OCI-LY3 (cell line): ENCODE data around the gene ZNF827.

ENCODE experiments used
- H2AFZ ChIP-seq: fragments of 200-600, 300-600 bp; shearing (Covaris generic); 2 replicates; pipeline ENCODE4 v1.6.0; 2014; ENCODE audit warnings: antibody characterized with exemption, low read depth, low read length
- H3K27ac ChIP-seq: fragments of 200-600, 300-600 bp; sonication (generic); 2 replicates; pipeline ENCODE4 v1.5.1; 2014; ENCODE audit warnings: mild to moderate bottlenecking, low read length, moderate library complexity, mixed read lengths
- H3K27me3 ChIP-seq: fragments of 200-600, 300-600 bp; sonication (generic); 2 replicates; pipeline ENCODE4 v1.6.1; 2014; ENCODE audit warnings: low read depth, low read length, mixed read lengths
- H3K36me3 ChIP-seq: fragments of 200-600, 300-600 bp; sonication (generic); replicated peaks from 2 replicates; pipeline ENCODE3; 2014; ENCODE audit warnings: low read depth, low read length, mixed read lengths
- H3K4me1 ChIP-seq: fragments of 300-600, 200-600 bp; sonication (generic); 2 replicates; pipeline ENCODE4 v1.6.1; 2014; ENCODE audit warnings: low read length, mixed read lengths
- H3K4me2 ChIP-seq: fragments of 200-600, 300-600 bp; sonication (generic); 2 replicates; pipeline ENCODE4 v1.6.1; 2014; ENCODE audit warnings: low read length, mixed read lengths
- H3K4me3 ChIP-seq: fragments of 300-600, 200-600 bp; sonication (generic); 2 replicates; pipeline ENCODE4 v1.5.1; 2014; ENCODE audit warnings: antibody characterized with exemption, mild to moderate bottlenecking, low read length, moderate library complexity
- H3K79me2 ChIP-seq: fragments of 300-600, 200-600 bp; shearing (Covaris generic); 2 replicates; pipeline ENCODE4 v1.6.1; 2014; ENCODE audit warnings: mild to moderate bottlenecking, low read length, mixed read lengths
- H3K9ac ChIP-seq: fragments of 300-600, 200-600 bp; shearing (Covaris generic); 2 replicates; pipeline ENCODE4 v1.6.0; 2014; ENCODE audit warnings: mild to moderate bottlenecking, low read length, moderate library complexity
- H3K9me3 ChIP-seq: fragments of 200-600, 300-600 bp; shearing (Covaris generic); 2 replicates; pipeline ENCODE4 v1.6.1; 2014; ENCODE audit warnings: low read length, mixed read lengths; ENCODE audit not compliant: insufficient read depth
- H4K20me1 ChIP-seq: fragments of 200-600, 300-600 bp; sonication (generic); 2 replicates; pipeline ENCODE4 v1.6.1; 2016; ENCODE audit warnings: low read length, mixed read lengths; ENCODE audit not compliant: insufficient read depth
- EZH2phosphoT487 ChIP-seq: fragments of 200-600 bp; shearing (Covaris generic); IDR thresholded peaks from 2 replicates; pipeline ENCODE4 v1.6.1; 2018; ENCODE audit warnings: antibody characterized with exemption, mixed run types, low read depth
- TF ChIP-seq, protein P1 (sequence below): fragments of 200-600, 300-600 bp; sonication (generic); IDR thresholded peaks from 2 replicates; pipeline ENCODE4 v1.5.1; 2014; ENCODE audit warnings: antibody characterized with exemption, low read length, low read depth

Gene ZNF827

DNA sequence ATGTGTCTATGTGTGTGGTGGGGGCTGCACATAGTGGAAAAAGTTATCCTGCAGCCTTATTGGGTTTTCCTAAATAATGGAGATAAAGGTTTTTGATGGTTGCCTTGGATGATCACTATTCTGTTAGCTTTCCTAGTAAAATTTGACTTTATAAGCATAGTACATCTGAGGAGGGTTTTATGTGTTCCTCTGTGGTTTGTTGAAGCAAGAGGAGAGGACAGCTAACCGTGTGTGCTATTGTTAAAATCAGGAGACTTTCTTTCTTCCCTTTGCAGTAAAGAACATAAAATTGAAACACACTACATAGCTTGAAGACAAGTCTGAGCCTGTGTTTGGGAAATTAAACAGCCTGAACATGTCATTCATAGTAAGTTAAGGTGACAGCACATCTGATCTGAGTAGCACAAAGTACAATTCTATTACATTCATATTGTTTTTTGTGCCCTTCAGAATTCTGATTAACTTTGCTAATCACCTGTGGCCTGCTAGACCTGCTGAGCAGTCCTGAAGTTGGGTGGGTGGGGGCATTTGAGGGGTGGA lies 221.9 kb downstream of the ZNF827 start:
- no peak overlapping the region for H3K4me2 ChIP-seq
- H3K9ac ChIP-seq: no peak overlapping the region
- no peaks in the 10 kb centered on the region for H4K20me1 ChIP-seq
- 0 out of 2 replicates have a peak, but pooled peaks cover 5% of the 10 kb centered on the region for H3K27me3 ChIP-seq
- TF ChIP-seq EZH2phosphoT487: no peak
- TF ChIP-seq, protein P1, sequence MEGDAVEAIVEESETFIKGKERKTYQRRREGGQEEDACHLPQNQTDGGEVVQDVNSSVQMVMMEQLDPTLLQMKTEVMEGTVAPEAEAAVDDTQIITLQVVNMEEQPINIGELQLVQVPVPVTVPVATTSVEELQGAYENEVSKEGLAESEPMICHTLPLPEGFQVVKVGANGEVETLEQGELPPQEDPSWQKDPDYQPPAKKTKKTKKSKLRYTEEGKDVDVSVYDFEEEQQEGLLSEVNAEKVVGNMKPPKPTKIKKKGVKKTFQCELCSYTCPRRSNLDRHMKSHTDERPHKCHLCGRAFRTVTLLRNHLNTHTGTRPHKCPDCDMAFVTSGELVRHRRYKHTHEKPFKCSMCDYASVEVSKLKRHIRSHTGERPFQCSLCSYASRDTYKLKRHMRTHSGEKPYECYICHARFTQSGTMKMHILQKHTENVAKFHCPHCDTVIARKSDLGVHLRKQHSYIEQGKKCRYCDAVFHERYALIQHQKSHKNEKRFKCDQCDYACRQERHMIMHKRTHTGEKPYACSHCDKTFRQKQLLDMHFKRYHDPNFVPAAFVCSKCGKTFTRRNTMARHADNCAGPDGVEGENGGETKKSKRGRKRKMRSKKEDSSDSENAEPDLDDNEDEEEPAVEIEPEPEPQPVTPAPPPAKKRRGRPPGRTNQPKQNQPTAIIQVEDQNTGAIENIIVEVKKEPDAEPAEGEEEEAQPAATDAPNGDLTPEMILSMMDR: no peak
- H3K4me3 ChIP-seq: no peak overlapping the region
- peaks cover 7% of the 10 kb centered on the region; the same call in 1 of the 2 replicates for H3K9me3 ChIP-seq
- H3K36me3 ChIP-seq: no peaks in the 10 kb centered on the region
- no peak overlapping the region for H3K27ac ChIP-seq
- no peak overlapping the region for H2AFZ ChIP-seq
- H3K79me2 ChIP-seq: no peaks in the 10 kb centered on the region
- H3K4me1 ChIP-seq: peaks cover 12% of the 10 kb centered on the region

DNA sequence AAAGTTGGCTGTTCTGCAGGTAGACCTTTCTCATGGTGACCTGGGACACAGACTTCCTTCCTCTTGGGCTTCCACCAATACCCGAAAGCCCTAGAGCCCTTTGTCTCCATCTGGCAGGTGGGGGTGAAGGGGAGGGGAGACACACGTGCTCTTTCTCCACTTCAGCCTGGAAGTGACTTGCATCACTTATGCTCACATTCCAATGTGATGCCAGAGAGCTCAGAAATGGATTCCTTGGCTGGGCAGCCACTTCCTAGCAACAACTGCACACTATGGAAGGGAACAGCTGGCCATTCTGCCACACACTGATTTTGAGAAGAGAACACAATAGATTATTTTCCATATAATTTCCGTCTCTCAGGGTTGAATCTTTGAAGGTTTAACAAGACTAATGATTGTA lies 222.4 kb downstream of the ZNF827 start:
- Histone ChIP-seq H3K36me3 (peaks cover 2% of the 10 kb centered on the region), H3K4me3 (no peak overlapping the region), H3K27ac (no peak overlapping the region), H3K9ac (no peak overlapping the region), H3K4me1 (peaks cover 12% of the 10 kb centered on the region), H3K79me2 (no peaks in the 10 kb centered on the region), H3K27me3 (0 out of 2 replicates have a peak, but pooled peaks cover 5% of the 10 kb centered on the region), H3K4me2 (no peak overlapping the region), H3K9me3 (peaks cover 10% of the 10 kb centered on the region; the same call in 1 of the 2 replicates), H2AFZ (no peak overlapping the region), H4K20me1 (no peaks in the 10 kb centered on the region)
- TF ChIP-seq, protein P1: no peak
- TF ChIP-seq EZH2phosphoT487: no peak

DNA sequence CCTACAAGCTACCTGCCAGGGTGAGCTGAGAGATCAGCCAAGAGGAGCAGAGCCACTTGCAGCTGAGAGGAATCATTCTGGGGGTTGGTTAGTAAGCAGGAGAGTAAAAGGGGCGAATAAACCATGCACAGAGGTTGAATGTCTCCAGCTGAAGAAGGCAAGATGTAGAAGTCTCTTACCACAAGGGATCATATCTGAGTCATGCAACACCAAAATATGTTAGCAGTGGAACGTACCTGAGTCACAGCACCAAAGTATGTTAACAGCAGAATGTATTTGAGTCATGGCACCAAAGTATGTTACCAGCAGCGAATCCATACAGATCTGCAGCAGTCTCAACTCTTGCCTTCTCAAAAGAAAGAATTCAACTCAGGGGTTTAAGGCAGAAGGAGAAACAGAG lies 228.8 kb downstream of the ZNF827 start:
- H3K4me2 ChIP-seq: no peak overlapping the region
- no peak overlapping the region for H3K4me3 ChIP-seq
- no peaks in the 10 kb centered on the region for H3K27me3 ChIP-seq
- H3K79me2 ChIP-seq: no peaks in the 10 kb centered on the region
- H3K9ac ChIP-seq: no peak overlapping the region
- peaks cover 3% of the 10 kb centered on the region for H3K36me3 ChIP-seq
- H3K9me3 ChIP-seq: peaks cover 13% of the 10 kb centered on the region; the same call in 1 of the 2 replicates
- H3K27ac ChIP-seq: no peak overlapping the region
- H3K4me1 ChIP-seq: no peaks in the 10 kb centered on the region
- TF ChIP-seq EZH2phosphoT487: no peak
- TF ChIP-seq, protein P1: no peak
- no peaks in the 10 kb centered on the region for H4K20me1 ChIP-seq
- H2AFZ ChIP-seq: no peak overlapping the region

DNA sequence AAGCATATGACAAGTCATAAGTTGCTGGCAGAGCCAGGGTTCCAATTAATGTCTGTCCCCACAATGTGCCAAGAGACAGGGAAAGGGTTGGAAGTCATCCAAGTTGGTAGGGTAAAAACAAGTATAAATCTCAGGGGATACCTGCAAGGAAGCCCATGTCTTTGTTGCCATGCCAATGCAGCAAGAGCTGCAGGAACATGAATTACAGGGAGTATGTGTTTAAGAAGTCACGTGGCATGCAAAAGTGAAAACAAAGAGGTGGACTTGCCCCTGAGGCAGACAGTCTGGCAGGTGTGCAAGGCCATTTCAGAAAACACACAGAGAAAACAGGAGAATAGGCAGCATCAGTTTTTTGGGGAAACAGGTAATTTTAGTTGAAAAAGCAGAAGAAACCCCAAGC lies 229.3 kb downstream of the ZNF827 start:
- no peak overlapping the region for H2AFZ ChIP-seq
- peaks cover 13% of the 10 kb centered on the region; the same call in 1 of the 2 replicates for H3K9me3 ChIP-seq
- no peaks in the 10 kb centered on the region for H3K79me2 ChIP-seq
- H3K36me3 ChIP-seq: peaks cover 3% of the 10 kb centered on the region
- H3K4me3 ChIP-seq: no peak overlapping the region
- no peak overlapping the region for H3K27ac ChIP-seq
- H3K4me1 ChIP-seq: no peaks in the 10 kb centered on the region
- no peak overlapping the region for H3K4me2 ChIP-seq
- no peaks in the 10 kb centered on the region for H3K27me3 ChIP-seq
- no peaks in the 10 kb centered on the region for H4K20me1 ChIP-seq
- no peak overlapping the region for H3K9ac ChIP-seq
- no peak for TF ChIP-seq EZH2phosphoT487
- TF ChIP-seq, protein P1: no peak
